ENCODE results near the gene OCIAD2. TPM values are rescaled to one million over a fixed set of nuclear protein-coding genes. Genes with fewer than 3 reads are reported as not detected.

Gene OCIAD2
- total RNA-seq, 4 donors from 2014 or later: 22.0 to 56.1 (median 41.6) TPM

DNA sequence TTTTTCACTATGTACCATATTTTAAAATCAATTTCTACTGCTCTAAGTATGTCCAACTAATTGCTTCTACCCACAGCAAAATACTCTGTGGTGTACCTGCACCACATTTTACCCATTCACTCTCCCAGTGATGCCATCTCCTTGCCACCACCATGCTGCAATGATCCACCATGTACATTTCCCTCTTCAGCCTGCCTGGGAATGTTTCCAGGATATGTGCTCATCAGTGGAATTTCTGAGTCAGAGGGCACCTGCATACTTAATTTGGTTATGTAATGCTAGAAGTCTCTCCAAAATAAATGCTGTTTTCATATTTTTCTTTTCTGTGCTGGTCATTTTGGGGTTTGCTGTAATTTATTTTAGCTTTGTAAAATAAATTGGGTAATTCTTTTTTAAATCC lies 33.2 kb upstream of the OCIAD2 start:
- TF ChIP-seq, protein P1, sequence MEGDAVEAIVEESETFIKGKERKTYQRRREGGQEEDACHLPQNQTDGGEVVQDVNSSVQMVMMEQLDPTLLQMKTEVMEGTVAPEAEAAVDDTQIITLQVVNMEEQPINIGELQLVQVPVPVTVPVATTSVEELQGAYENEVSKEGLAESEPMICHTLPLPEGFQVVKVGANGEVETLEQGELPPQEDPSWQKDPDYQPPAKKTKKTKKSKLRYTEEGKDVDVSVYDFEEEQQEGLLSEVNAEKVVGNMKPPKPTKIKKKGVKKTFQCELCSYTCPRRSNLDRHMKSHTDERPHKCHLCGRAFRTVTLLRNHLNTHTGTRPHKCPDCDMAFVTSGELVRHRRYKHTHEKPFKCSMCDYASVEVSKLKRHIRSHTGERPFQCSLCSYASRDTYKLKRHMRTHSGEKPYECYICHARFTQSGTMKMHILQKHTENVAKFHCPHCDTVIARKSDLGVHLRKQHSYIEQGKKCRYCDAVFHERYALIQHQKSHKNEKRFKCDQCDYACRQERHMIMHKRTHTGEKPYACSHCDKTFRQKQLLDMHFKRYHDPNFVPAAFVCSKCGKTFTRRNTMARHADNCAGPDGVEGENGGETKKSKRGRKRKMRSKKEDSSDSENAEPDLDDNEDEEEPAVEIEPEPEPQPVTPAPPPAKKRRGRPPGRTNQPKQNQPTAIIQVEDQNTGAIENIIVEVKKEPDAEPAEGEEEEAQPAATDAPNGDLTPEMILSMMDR (IDR thresholded peaks at IDR 0.05): no peak
- no peak for TF ChIP-seq POLR2A (IDR thresholded peaks at IDR 0.05)
- Histone ChIP-seq H3K4me3 (replicated peaks in 1 of 3) (no peak overlapping the region), H3K36me3 (no peaks in the 10 kb centered on the region), H3K4me1 (peaks cover 4 to 7% of the 10 kb centered on the region in 2 donors), H3K27ac (no peak overlapping the region), H3K27me3 (no peaks in the 10 kb centered on the region), H3K9me3 (no peaks in the 10 kb centered on the region)
- intact Hi-C loops (cut with DNase I): no loop called here
- DNase-seq: peak; percentile 28 to 51

DNA sequence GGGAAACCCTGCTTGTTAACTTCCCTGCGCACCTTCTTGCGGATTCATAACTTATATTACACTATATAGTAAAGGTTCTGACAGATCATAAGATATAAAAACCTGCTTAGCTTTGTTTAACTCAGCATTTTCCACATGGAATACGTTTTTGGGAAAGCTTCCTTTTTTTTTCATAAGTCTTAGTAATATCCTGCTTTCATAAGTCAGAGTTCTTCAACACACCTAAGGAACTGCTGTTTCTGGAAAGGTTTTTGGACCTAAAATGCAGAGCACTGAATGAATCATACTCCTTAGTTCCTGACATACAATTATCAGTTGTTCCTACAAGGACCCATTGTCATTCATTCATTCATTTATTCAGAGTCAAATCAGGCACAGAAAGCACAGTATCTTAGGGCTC lies 32.3 kb upstream of the OCIAD2 start:
- Histone ChIP-seq H3K36me3 (no peaks in the 10 kb centered on the region), H3K4me1 (no peaks in the 10 kb centered on the region), H3K9me3 (no peaks in the 10 kb centered on the region), H3K27me3 (no peaks in the 10 kb centered on the region), H3K27ac (no peak overlapping the region), H3K4me3 (replicated peaks in 1 of 3) (no peak overlapping the region)
- intact Hi-C loops (cut with DNase I): no loop called here
- TF ChIP-seq, protein P1 (IDR thresholded peaks at IDR 0.05): no peak
- TF ChIP-seq POLR2A (IDR thresholded peaks at IDR 0.05): no peak
- no peak for DNase-seq
- 83 to 84% methylated on average over 3 of the region's 3 CpGs for WGBS, 2 donors

DNA sequence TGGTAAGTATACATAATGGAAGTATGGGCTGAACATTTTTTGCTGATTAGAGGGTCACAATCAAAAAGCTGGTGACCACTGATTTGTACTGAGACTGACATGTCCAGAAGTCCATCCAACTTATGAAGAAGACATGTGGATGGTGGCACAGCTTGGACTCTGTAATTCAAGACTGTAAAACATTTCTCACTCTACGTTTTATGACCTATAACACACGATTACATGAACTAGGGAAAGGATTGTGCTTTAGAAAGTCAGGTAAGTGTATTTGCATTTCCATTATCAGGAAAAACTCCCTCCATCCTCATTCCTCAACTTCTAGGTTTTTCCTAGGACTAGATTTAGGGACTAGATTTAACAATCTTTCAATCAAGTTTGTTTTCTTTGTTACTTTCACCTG lies 30.5 kb upstream of the OCIAD2 start:
- no peak for TF ChIP-seq POLR2A (IDR thresholded peaks at IDR 0.05)
- TF ChIP-seq, protein P1 (IDR thresholded peaks at IDR 0.05): no peak
- DNase-seq: no peak
- no peaks in the 10 kb centered on the region for H3K9me3 ChIP-seq
- no peaks in the 10 kb centered on the region for H3K27me3 ChIP-seq
- no peaks in the 10 kb centered on the region for H3K4me1 ChIP-seq
- WGBS, 2 donors: 93 to 97% methylated on average over 2 of the region's 2 CpGs
- H3K27ac ChIP-seq: no peak overlapping the region
- H3K4me3 ChIP-seq (replicated peaks in 1 of 3): no peak overlapping the region
- intact Hi-C loops (cut with DNase I): no loop called here
- no peaks in the 10 kb centered on the region for H3K36me3 ChIP-seq

DNA sequence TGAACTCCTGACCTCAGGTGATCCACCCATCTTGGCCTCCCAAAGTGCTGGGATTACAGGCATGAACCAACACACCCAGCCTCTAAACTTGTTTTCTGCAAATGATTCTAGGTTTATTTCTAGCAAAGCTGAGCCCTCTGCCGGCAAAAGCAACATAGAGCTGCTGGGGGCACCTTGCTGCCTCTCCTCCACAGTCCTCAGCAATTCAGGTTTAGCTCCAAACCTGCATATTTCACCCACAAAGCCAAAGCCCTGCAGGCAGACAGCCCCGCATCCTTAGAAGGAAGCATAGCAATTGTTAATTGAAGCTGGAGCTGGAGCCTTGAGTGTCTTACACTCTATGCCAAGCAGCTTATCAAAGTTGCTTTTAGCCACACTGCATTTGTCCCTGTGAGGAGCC lies 24.9 kb upstream of the OCIAD2 start:
- H3K27me3 ChIP-seq: no peaks in the 10 kb centered on the region
- H3K4me3 ChIP-seq (replicated peaks in 1 of 3): no peak overlapping the region
- DNase-seq: no peak
- TF ChIP-seq, protein P1 (IDR thresholded peaks at IDR 0.05): no peak
- TF ChIP-seq POLR2A (IDR thresholded peaks at IDR 0.05): no peak
- H3K9me3 ChIP-seq: no peaks in the 10 kb centered on the region
- no peaks in the 10 kb centered on the region for H3K4me1 ChIP-seq
- no peaks in the 10 kb centered on the region for H3K36me3 ChIP-seq
- 89 to 90% methylated on average over 2 of the region's 2 CpGs for WGBS, 2 donors
- no peak overlapping the region for H3K27ac ChIP-seq
- intact Hi-C loops (cut with DNase I): no loop called here

DNA sequence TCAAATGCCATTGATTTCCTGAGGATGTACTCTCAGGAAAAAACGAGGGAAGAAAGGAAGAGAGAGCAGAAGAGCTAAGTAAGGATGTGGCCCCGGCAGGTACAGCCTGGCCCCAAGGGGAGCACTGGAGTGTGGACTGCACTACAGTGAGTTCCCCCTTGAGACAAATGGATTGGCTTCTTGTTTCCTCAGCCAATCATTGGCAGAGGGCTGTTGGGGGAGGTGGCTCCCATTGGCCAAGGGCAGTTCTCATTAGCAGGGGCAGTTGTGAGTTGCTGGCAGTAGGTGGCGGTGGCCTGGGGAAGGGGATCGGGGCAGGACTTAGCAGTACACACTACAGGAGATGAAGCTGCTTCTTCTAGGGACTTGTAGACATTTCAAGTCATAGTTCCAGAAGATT lies 24.1 kb upstream of the OCIAD2 start:
- DNase-seq: no peak
- TF ChIP-seq POLR2A (IDR thresholded peaks at IDR 0.05): no peak
- TF ChIP-seq, protein P1 (IDR thresholded peaks at IDR 0.05): no peak
- no peaks in the 10 kb centered on the region for H3K9me3 ChIP-seq
- H3K27me3 ChIP-seq: no peaks in the 10 kb centered on the region
- 80 to 87% methylated on average over 4 of the region's 4 CpGs for WGBS, 2 donors
- H3K4me3 ChIP-seq (replicated peaks in 1 of 3): no peak overlapping the region
- no peak overlapping the region for H3K27ac ChIP-seq
- intact Hi-C loops (cut with DNase I): no loop called here
- H3K4me1 ChIP-seq: no peaks in the 10 kb centered on the region
- H3K36me3 ChIP-seq: no peaks in the 10 kb centered on the region
